T47D (cell line): ENCODE measurements around the gene USP6NL.

Source experiments
- DNase-seq, 2 experiments: peaks; one replicate each; pipeline versions ENCODE4 v3.0.0 to v3.0.0-alpha.2; 2011 to 2012; ENCODE audit warnings: low read depth in 1 of 2, low spot score in 1 of 2
- JUND ChIP-seq: IDR thresholded peaks from 2 replicates; pipeline ENCODE4 v1.6.1; 2012; ENCODE audit warnings: low read depth
- in situ Hi-C: cut with HindIII; loops from 2 replicates; pipeline ENCODE4 v1.10.0; 2016; ENCODE audit warnings: low sequenced_read_pairs, low pct_unique_long_range_greater_than_20kb

The USP6NL gene

GRCh38 chr10:11463111-11463510 lies 148.3 kb downstream of the USP6NL start:
- in situ Hi-C loops: no loop called here

GRCh38 chr10:11462071-11462470 lies 149.4 kb downstream of the USP6NL start:
- in situ Hi-C loops: no loop called here
- no peak for DNase-seq
- no peak for TF ChIP-seq JUND

More at GRCh38 chr10:11463111-11463510, 148.3 kb downstream of the USP6NL start:
- DNase-seq: no peak
- TF ChIP-seq JUND: no peak

- in situ Hi-C loops: no loop called here
- no peak for DNase-seq
- TF ChIP-seq JUND: no peak
These were observed 154.1 kb downstream of the USP6NL start for GRCh38 chr10:11457336-11457735.

DNA sequence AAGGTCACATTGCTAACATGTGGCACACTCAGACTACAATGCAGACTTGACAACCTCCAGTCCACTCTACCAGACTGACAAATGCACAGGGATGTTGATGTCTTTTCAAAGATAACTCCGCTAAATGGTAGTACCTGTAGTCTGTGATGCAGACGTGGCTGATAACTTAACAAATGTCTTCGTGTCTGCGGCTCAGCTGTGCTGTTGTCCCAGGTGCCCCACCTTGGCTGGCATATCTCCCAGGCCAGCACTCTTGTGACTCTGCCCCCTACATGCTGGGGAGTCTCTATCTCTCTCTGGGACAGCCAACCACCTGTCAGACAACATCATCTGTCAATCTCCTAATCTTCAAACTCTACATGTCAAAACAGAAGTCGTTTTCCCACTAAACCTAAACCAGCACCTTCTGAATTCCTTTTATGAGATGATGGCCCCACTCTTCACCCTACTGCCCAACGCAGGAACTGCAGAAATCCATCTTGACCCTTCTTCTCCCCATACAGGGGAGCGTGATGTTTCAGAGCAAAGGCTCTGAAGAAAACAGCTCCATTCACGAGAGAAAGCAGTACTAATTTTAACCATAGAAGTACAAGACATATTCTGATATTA lies 156.4 kb downstream of the USP6NL start:
- in situ Hi-C loops: no loop called here
- DNase-seq: no peak
- no peak for TF ChIP-seq JUND

DNA sequence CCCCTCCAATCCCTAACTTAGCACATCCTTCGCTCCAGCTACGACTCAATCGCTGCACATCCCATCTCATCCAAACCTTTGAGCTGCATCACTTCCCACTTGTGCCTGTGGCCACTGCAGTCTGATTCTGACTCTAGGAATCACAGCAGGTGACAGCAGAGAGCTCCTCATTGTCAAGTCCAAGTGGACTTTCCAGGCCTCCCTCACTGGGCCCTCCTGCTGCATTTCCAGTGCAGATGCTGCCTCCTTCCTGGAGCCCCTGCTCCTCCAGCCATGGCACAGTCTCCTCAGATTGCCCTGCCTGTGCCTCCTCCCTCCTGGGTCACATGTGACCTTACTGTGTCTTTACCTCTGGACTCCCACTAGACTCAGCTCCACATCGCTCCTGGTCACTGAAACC lies 157.3 kb downstream of the USP6NL start:
- in situ Hi-C loops: no loop called here

DNA sequence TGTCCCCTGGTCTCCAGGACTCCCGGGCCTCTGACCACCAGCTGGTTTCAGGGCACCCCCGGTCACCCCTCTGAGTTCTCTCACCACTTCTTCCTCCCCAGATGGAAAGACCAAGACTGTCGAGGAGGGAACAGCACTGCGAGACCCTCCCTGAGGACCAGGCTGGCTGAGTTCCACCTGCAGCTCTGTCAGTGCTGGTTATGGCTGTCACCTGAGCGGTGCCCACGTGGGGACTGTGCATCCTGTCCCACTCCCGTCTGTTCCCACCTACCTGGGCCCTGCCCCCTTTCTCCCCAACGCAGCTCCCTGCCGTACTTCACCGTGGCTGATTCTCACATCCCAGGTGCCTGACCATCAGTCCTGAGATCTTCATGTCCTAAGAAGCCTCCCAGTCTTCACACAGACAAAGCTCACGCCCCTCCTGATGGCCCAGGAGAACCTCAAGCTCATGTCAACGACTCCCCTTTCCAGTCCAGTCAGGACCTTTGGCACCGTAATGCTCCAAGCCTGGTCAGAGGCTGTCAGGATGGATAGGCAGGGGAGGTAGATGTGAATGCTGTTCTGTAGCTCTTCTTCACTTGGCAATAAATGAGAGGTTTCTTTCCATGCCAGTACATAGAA lies 159.7 kb downstream of the USP6NL start:
- in situ Hi-C loops: no loop called here
- no peak for DNase-seq
- no peak for TF ChIP-seq JUND

More for the DNA sequence above, 157.3 kb downstream of the USP6NL start:
- no peak for DNase-seq
- TF ChIP-seq JUND: no peak

- TF ChIP-seq JUND: no peak
- DNase-seq: no peak
- in situ Hi-C loops: no loop called here
These were observed 161.0 kb downstream of the USP6NL start for GRCh38 chr10:11450427-11450826.

GRCh38 chr10:11449761-11450160 lies 161.7 kb downstream of the USP6NL start:
- in situ Hi-C loops: no loop called here

GRCh38 chr10:11448545-11449244 lies 162.8 kb downstream of the USP6NL start:
- no peak for TF ChIP-seq JUND
- in situ Hi-C loops: no loop called here
- DNase-seq: no peak

More at GRCh38 chr10:11449761-11450160, 161.7 kb downstream of the USP6NL start:
- no peak for DNase-seq
- TF ChIP-seq JUND: no peak

DNA sequence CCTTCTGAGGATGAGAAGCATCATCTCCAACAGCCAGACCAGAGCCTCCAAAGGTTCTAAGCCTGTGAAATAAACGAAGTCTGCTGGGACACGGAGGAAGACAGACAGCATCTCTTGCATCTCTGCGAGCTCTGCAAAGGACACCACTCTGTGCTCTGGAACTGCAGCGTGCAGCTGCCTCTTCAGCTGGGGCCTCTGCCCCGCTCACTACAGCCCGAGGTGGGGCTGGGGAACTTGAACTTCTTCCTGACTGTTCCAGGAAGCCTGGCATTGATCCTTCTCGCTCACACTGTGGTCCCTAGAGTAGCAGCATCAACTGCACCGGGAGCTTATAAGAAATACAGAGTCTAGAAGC lies 163.3 kb downstream of the USP6NL start:
- DNase-seq: no peak
- TF ChIP-seq JUND: no peak
- in situ Hi-C loops: no loop called here

- in situ Hi-C loops: no loop called here
- no peak for TF ChIP-seq JUND
- no peak for DNase-seq
These were observed 163.9 kb downstream of the USP6NL start for GRCh38 chr10:11447586-11447985.

- in situ Hi-C loops: no loop called here
- TF ChIP-seq JUND: no peak
- DNase-seq: no peak
These were observed 164.6 kb downstream of the USP6NL start for GRCh38 chr10:11446864-11447263.

GRCh38 chr10:11446133-11446532 lies 165.3 kb downstream of the USP6NL start:
- TF ChIP-seq JUND: no peak
- in situ Hi-C loops: no loop called here
- no peak for DNase-seq
